HCT116 (cell line): Measurements from ENCODE around the gene CARD10. TPM values are rescaled to one million over a fixed set of nuclear protein-coding genes. Genes with fewer than 3 reads are reported as not detected.

Experiments used
- ATAC-seq: fragments of 200-7000 bp; cut with Tn5 transposase; 2 replicates; pipeline ENCODE4 v1.9.1; 2020; ENCODE audit warnings: mild to moderate bottlenecking, moderate library complexity
- BruUV-seq: library from RNA; stranded (reverse); fragments of 400-500 nt; replicated peaks from 2 replicates; lab custom pipeline; 2021; lab: Mats Ljungman, UMichigan
- CTCF ChIA-PET: fragments of 300-600 bp; sonication (Branson Sonifier 250); formaldehyde crosslinking; loops from one replicate; lab custom pipeline; 2021; ENCODE audit warnings: antibody characterized with exemption; lab: Charles Lee
- POLR2A ChIA-PET: fragments of 300-600, 350-600 bp; sonication (Branson Sonifier 250); formaldehyde crosslinking; loops from one replicate; lab custom pipeline; 2021; ENCODE audit warnings: antibody characterized with exemption; lab: Charles Lee
- RAD21 ChIA-PET, 2 experiments: fragments of 300-600 bp; sonication (Branson Sonifier 250); formaldehyde crosslinking; loops; one replicate each; lab custom pipeline; 2023; ENCODE audit warnings: low total read pairs in 2 of 2; ENCODE audit not compliant: uncharacterized antibody in 2 of 2, unreplicated experiment in 2 of 2, low non-redundant PET in 1 of 2; lab: Charles Lee
- DNase-seq: peaks from one replicate; pipeline ENCODE4 v3.0.0-alpha.2; 2010; ENCODE audit warnings: low read depth, low spot score
- H2AFZ ChIP-seq: fragments of 200-600 bp; shearing (Covaris generic), sonication (generic); 2 replicates; pipeline ENCODE4 v1.6.1; 2017; ENCODE audit warnings: low read depth, mixed run types, mixed read lengths, antibody characterized with exemption, low read length; ENCODE audit not compliant: poor library complexity, severe bottlenecking
- H3K27ac ChIP-seq: 2 replicates; pipeline ENCODE4 v1.5.1; 2012; ENCODE audit warnings: low read depth, low read length
- H3K27me3 ChIP-seq: fragments of 200-600 bp; sonication (generic); 2 replicates; pipeline ENCODE4 v1.6.1; 2016; ENCODE audit warnings: mixed run types, low read length, mixed read lengths; ENCODE audit not compliant: insufficient read depth
- H3K36me3 ChIP-seq, 2 experiments: fragments of 200-500 bp in 1 of 2; fragments of 200-600 bp in 1 of 2; sonication (Bioruptor generic) in 1 of 2; sonication (generic) in 1 of 2; 2 replicates each; pipeline versions ENCODE4 v1.5.1 to v1.6.1; 2014 to 2016; ENCODE audit warnings: low read length in 2 of 2, inconsistent platforms in 1 of 2, mixed read lengths in 1 of 2, mixed run types in 1 of 2; ENCODE audit not compliant: insufficient read depth in 2 of 2, control insufficient read depth in 1 of 2
- H3K4me1 ChIP-seq, 2 experiments: fragments of 200-600 bp in 1 of 2; sonication (generic) in 1 of 2; 2 replicates each; pipeline versions ENCODE4 v1.5.1 to v1.6.1; 2012 to 2017; ENCODE audit warnings: low read length in 2 of 2, inconsistent platforms in 1 of 2, mild to moderate bottlenecking in 1 of 2, mixed read lengths in 1 of 2, mixed run types in 1 of 2, moderate library complexity in 1 of 2; ENCODE audit not compliant: insufficient read depth in 2 of 2, control insufficient read depth in 1 of 2
- H3K4me2 ChIP-seq: fragments of 200-600 bp; sonication (generic); 2 replicates; pipeline ENCODE4 v1.6.1; 2017; ENCODE audit warnings: mixed run types, low read length, mixed read lengths
- H3K4me3 ChIP-seq, 2 experiments: fragments of 200-600 bp in 1 of 2; sonication (generic) in 1 of 2; replicated peaks in 1 of 2; 2 replicates each; pipeline ENCODE4 v1.5.1; 2011 to 2016; ENCODE audit warnings: low read length in 2 of 2, control low read depth in 1 of 2, low read depth in 1 of 2, mild to moderate bottlenecking in 1 of 2, mixed read lengths in 1 of 2, mixed run types in 1 of 2
- H3K79me2 ChIP-seq: fragments of 200-600 bp; sonication (generic); 2 replicates; pipeline ENCODE4 v1.6.1; 2017; ENCODE audit warnings: mild to moderate bottlenecking, mixed run types, low read length, moderate library complexity, mixed read lengths; ENCODE audit not compliant: insufficient read depth
- H3K9ac ChIP-seq: fragments of 200-600 bp; sonication (generic); 2 replicates; pipeline ENCODE4 v1.6.1; 2016; ENCODE audit warnings: low read length, mixed read lengths
- H3K9me2 ChIP-seq: fragments of 200-600 bp; sonication (generic), shearing (Covaris generic); 2 replicates; pipeline ENCODE4 v1.6.1; 2017; ENCODE audit warnings: mixed run types, mild to moderate bottlenecking, moderate library complexity; ENCODE audit not compliant: insufficient read depth
- H3K9me3 ChIP-seq, 2 experiments: fragments of 200-500 bp in 1 of 2; fragments of 200-600 bp in 1 of 2; sonication (Bioruptor generic) in 1 of 2; sonication (generic) in 1 of 2; 2 replicates each; pipeline ENCODE4 v1.6.1; 2014 to 2017; ENCODE audit warnings: low read length in 2 of 2, mixed read lengths in 2 of 2, inconsistent platforms in 1 of 2, low read depth in 1 of 2, mild to moderate bottlenecking in 1 of 2, mixed run types in 1 of 2, moderate library complexity in 1 of 2; ENCODE audit not compliant: control insufficient read depth in 1 of 2, insufficient read depth in 1 of 2
- H4K20me1 ChIP-seq: fragments of 200-600 bp; sonication (generic), shearing (Covaris generic); 2 replicates; pipeline ENCODE4 v1.6.1; 2017; ENCODE audit warnings: mixed run types, mild to moderate bottlenecking, moderate library complexity; ENCODE audit not compliant: insufficient read depth
- CBX3 ChIP-seq: IDR thresholded peaks from 2 replicates; pipeline ENCODE4 v1.6.1; 2012; ENCODE audit warnings: low read depth
- CEBPB ChIP-seq: IDR thresholded peaks from 2 replicates; pipeline ENCODE4 v1.6.1; 2012; ENCODE audit warnings: low read depth
- EZH2 ChIP-seq: fragments of 200-600 bp; sonication (generic); IDR thresholded peaks from 2 replicates; pipeline ENCODE4 v1.6.1; 2017; ENCODE audit warnings: antibody characterized with exemption, mixed run types
- EZH2phosphoT487 ChIP-seq: fragments of 200-600 bp; IDR thresholded peaks from 2 replicates; pipeline ENCODE4 v1.6.1; 2018; ENCODE audit warnings: antibody characterized with exemption, borderline replicate concordance
- FOSL1 ChIP-seq: IDR thresholded peaks from 2 replicates; pipeline ENCODE4 v1.6.1; 2012; ENCODE audit warnings: low read depth
- JUND ChIP-seq: IDR thresholded peaks from 2 replicates; pipeline ENCODE4 v1.6.1; 2012
- POLR2AphosphoS5 ChIP-seq: IDR thresholded peaks from 2 replicates; pipeline ENCODE4 v1.6.1; 2011; ENCODE audit warnings: mild to moderate bottlenecking, low read depth, low read length, moderate library complexity
- SIN3A ChIP-seq: IDR thresholded peaks from 2 replicates; pipeline ENCODE4 v1.6.1; 2012; ENCODE audit warnings: low read depth
- SRF ChIP-seq: IDR thresholded peaks from 2 replicates; pipeline ENCODE4 v1.6.1; 2012; ENCODE audit warnings: low read depth
- TCF7L2 ChIP-seq: IDR thresholded peaks from 2 replicates; pipeline ENCODE4 v1.7.0; 2011; ENCODE audit warnings: borderline replicate concordance, inconsistent platforms; ENCODE audit not compliant: insufficient read depth, insufficient read length; ENCODE audit errors: extremely low read depth
- ZFX ChIP-seq: fragments of 450-650 bp; IDR thresholded peaks from 2 replicates; pipeline ENCODE4 v1.6.1; 2017
- intact Hi-C: fragments of 100-400 bp; cut with micrococcal nuclease; formaldehyde crosslinking; loops from 2 replicates; pipeline ENCODE4 v1.10.0; 2022
- total RNA-seq: library from RNA; stranded (reverse); gene quantifications from one replicate; pipeline ENCODE4 v1.2.1, GENCODE V29; 2021; ENCODE audit not compliant: unreplicated experiment
- TF ChIP-seq, protein P1 (sequence below): IDR thresholded peaks from 2 replicates; pipeline ENCODE4 v1.6.1; 2012; ENCODE audit warnings: low read depth

Gene CARD10
- total RNA-seq, 1 experiment from 2014 or later: 32.0 TPM

DNA sequence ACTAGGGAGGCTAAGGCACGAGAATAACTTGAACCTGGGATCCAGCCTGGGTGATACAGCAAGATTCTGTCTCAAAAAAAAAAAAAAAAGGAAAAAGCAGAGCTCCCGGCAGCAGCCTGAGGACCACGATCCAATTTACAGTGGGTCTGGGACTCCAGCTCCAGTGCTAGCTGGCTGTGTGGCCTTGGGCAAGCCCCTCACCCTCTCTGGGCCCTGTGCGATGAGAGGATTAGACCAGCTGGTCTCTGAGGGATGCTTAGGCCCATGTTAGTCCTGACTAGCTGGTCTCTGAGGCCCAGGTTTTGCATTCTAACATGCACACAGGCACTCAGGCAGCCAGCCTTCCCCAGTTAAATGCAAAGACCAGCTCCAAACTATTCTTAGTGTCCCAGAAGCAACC, 13.7 kb downstream of the CARD10 start:
- no peak overlapping the region for H3K4me2 ChIP-seq
- intact Hi-C loops: no loop called here
- ChIA-PET POLR2A (no interaction called here), RAD21 (no interaction called here), CTCF (interaction anchor here (0.9 kb wide), 1 partner anchor 11 kb away, joined by 3 read pairs; no protein-coding TSS in a partner anchor)
- DNase-seq: no peak
- no peak overlapping the region for H3K27ac ChIP-seq
- ATAC-seq: no peak
- H3K9ac ChIP-seq: no peak overlapping the region
- no peaks in the 10 kb centered on the region for H4K20me1 ChIP-seq
- H3K4me1 ChIP-seq: peaks cover 30 to 51% of the 10 kb centered on the region in 2 experiments
- H3K4me3 ChIP-seq: no peak overlapping the region
- H3K36me3 ChIP-seq: peaks cover 10 to 44% of the 10 kb centered on the region in 2 experiments; a peak in 3 of 4 replicates
- H3K9me2 ChIP-seq: no peaks in the 10 kb centered on the region
- BruUV-seq: no TSS peak
- no peaks in the 10 kb centered on the region for H3K9me3 ChIP-seq
- H3K27me3 ChIP-seq: no peaks in the 10 kb centered on the region
- H2AFZ ChIP-seq: no peak overlapping the region
- no peak for TF ChIP-seq POLR2AphosphoS5
- no peak for TF ChIP-seq SIN3A
- TF ChIP-seq JUND: no peak
- no peak for TF ChIP-seq EZH2
- TF ChIP-seq TCF7L2: no peak
- TF ChIP-seq ZFX: no peak
- no peak for TF ChIP-seq CBX3
- TF ChIP-seq FOSL1: no peak
- TF ChIP-seq, protein P1, sequence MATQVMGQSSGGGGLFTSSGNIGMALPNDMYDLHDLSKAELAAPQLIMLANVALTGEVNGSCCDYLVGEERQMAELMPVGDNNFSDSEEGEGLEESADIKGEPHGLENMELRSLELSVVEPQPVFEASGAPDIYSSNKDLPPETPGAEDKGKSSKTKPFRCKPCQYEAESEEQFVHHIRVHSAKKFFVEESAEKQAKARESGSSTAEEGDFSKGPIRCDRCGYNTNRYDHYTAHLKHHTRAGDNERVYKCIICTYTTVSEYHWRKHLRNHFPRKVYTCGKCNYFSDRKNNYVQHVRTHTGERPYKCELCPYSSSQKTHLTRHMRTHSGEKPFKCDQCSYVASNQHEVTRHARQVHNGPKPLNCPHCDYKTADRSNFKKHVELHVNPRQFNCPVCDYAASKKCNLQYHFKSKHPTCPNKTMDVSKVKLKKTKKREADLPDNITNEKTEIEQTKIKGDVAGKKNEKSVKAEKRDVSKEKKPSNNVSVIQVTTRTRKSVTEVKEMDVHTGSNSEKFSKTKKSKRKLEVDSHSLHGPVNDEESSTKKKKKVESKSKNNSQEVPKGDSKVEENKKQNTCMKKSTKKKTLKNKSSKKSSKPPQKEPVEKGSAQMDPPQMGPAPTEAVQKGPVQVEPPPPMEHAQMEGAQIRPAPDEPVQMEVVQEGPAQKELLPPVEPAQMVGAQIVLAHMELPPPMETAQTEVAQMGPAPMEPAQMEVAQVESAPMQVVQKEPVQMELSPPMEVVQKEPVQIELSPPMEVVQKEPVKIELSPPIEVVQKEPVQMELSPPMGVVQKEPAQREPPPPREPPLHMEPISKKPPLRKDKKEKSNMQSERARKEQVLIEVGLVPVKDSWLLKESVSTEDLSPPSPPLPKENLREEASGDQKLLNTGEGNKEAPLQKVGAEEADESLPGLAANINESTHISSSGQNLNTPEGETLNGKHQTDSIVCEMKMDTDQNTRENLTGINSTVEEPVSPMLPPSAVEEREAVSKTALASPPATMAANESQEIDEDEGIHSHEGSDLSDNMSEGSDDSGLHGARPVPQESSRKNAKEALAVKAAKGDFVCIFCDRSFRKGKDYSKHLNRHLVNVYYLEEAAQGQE: no peak
- TF ChIP-seq SRF: no peak
- TF ChIP-seq EZH2phosphoT487: no peak
- TF ChIP-seq CEBPB: no peak
- no peaks in the 10 kb centered on the region; the same call in 1 of the 2 replicates for H3K79me2 ChIP-seq
